ENCODE results near the gene ZNF595.
A peak's percentile ranks its signal among the peaks of the same experiment; 100 is the strongest.
"Not testable (repeated sequence)": the region's sequence is repeated elsewhere in the genome, so short reads cannot be mapped to it uniquely, and the experiment has no call there.

Gene ZNF595

DNA sequence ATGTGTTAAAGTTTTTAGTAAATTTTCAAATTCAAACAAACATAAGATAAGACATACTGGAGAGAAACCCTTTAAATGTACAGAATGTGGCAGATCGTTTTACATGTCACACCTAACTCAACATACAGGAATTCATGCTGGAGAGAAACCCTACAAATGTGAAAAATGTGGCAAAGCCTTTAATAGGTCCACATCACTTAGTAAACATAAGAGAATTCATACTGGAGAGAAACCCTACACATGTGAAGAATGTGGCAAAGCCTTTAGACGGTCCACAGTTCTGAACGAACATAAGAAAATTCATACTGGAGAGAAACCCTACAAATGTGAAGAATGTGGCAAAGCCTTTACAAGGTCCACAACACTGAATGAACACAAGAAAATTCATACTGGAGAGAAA is 32.8 kb downstream of the ZNF595 start:
- no peak for DNase-seq (ENCODE audit: low read depth in 1 of 2, low spot score in 1 of 2)

DNA sequence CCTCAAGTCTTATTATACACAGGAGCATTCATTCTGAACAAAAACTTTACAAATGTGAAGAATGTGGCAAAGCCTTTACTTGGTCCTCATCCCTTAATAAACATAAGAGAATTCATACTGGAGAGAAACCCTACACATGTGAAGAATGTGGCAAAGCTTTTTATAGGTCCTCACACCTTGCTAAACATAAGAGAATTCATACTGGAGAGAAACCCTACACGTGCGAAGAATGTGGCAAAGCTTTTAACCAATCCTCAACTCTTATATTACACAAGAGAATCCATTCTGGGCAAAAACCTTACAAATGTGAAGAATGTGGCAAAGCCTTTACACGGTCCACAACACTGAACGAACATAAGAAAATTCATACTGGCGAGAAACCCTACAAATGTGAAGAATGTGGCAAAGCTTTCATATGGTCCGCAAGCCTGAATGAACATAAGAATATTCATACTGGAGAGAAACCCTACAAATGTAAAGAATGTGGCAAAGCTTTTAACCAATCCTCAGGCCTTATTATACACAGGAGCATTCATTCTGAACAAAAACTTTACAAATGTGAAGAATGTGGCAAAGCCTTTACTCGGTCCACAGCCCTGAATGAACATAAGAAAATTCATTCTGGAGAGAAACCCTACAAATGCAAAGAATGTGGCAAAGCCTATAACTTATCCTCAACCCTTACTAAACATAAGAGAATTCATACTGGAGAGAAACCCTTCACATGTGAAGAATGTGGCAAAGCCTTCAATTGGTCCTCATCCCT is 33.6 kb downstream of the ZNF595 start:
- DNase-seq (ENCODE audit: low read depth in 1 of 2, low spot score in 1 of 2) = not testable (repeated sequence)

DNA sequence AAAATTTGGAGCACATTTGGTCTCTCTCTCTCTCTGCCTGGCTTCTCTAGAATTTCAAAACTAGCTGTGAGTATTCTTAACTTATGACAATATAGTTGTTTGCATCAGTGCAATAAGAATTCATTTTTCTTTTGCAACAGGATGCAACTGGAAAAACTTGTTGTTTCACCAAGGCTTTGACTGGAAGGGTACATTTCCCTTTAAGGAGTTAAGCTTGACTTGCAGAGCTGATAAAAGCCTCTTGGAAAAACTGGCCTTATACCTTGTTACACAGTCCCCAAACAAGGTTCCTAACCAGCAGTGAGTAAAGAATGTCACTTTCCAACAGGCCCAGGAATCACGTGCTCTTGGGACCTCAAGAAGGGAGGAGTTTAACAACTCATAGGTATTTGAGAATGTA is 45.3 kb downstream of the ZNF595 start:
- no peak for DNase-seq (ENCODE audit: low read depth in 1 of 2, low spot score in 1 of 2)

DNA sequence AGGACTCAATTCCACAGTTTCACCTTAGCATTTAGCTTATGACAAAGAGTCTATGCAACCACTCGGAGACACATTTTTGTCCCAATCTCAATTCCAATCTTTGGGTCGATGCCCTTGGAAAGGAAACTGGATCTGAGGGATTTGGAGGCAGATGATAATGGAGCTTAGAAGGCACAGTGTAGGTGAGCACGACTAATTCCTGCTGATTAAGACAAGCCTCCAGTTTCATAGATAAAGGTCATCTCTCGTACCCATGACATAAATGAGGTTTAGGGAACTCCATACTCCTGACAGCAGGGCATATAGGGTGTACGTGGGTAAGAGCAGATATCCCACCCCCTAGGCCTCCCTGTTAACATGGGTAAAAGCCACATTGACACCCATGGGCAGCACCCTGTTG is 46.7 kb downstream of the ZNF595 start:
- DNase-seq (ENCODE audit: low read depth in 1 of 2, low spot score in 1 of 2) = no peak

DNA sequence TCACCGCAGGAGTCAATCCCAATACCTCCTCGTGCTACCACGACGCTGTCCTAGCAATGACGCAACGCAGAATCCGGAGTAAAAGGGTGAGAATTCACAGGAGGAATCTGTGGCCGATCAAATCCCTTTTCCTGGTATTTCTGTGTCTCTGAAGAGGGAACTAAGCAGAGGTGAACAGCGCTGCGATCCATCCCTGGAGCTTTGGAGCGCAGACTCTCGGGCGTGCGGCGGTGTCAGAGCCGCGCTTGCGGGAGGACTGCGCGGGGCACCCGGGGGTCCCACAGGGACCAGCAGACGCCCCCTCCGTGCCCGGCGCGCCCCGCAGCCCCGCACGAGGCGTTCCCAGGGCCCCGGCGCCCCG is 53.9 kb downstream of the ZNF595 start:
- DNase-seq (ENCODE audit: low read depth in 1 of 2, low spot score in 1 of 2) = no peak

DNA sequence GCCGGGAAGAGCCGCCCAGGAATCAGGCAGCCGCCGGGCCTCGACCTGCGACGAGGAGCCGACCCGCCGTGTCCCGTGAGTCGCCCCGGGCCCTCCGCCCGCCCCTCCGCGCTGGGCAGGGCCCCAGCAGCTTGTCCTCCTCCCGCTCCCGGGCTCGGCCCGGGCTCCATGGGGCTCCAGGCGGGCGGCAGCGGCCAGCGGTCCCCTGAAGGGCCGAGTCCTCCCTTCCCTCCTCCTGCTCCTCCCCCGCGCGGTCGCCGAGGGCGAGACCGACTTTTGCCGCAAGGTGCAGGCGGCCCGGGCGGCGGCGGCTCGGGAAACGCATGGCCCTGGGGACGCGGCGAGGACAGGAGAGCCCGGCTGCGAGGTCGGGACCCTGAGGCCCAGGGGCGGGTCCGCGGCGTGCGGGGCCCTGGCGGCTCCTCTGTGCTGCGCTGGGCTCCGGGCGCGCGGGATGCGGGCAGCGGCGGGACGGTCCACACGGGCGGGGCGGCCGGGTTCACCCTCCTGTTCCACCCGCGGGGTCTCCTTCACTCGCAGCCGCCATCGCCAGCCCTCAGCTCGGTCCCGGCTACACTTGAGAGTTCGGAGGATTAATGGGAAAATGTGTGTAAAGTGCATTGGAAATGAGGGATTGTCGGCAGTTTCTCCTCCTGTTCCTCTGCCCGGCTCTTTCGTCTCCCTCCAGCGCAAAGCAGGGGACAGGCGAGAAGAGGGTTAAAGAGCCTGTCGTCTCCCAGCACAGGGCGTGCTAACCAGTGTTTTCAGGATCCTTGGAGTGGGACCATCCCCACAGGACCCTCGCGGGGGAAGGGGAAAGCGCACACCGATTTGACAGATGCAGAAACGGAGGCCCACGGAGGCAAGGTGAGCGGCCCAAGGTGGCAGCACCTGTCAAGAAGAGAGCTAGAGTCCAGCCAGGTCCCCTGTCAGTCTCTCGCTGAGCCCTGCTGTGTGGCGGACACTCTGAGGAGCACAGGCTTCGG is 54.6 kb downstream of the ZNF595 start:
- no peak for DNase-seq (ENCODE audit: low read depth in 1 of 2, low spot score in 1 of 2)

DNA sequence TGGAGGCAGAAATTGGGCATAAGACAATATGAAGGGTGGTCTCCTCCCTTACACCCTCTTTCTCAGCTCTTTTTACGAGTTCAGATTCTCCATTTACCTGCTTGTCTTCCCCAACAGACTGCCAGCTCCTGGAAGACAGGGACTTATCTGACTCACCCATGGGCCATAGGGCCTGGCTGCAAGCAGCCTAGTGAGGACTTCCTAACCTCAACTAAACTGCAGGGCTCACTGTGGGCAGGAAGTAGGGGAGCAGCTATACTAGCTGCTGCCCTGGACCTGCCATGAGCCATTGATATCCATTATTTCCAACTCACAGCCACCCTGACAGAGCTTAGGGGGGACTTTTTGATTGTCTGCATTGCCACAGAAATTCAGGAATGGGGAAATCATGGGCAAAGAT is 59.6 kb downstream of the ZNF595 start:
- DNase-seq (ENCODE audit: low read depth in 1 of 2, low spot score in 1 of 2) = no peak

DNA sequence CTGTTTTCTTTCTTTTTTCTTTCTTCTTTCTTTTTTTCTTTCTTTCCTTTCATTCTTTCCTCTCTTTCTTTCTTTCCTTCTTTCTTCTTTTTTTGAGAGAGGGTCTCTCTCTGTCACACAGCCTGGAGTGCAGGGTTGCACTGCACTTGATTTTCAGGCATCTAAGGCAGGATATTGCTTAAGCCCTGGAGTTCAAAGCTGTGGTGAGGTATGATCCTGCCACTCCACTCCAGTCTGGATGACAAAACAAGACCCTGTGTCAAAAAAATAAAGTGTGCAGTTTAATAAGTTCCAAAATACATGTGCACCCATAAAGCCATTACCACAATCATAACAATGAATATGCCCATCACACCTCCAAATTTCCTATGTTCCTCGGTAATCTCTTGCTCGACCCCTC is 60.6 kb downstream of the ZNF595 start:
- DNase-seq (ENCODE audit: low read depth in 1 of 2, low spot score in 1 of 2) = no peak

DNA sequence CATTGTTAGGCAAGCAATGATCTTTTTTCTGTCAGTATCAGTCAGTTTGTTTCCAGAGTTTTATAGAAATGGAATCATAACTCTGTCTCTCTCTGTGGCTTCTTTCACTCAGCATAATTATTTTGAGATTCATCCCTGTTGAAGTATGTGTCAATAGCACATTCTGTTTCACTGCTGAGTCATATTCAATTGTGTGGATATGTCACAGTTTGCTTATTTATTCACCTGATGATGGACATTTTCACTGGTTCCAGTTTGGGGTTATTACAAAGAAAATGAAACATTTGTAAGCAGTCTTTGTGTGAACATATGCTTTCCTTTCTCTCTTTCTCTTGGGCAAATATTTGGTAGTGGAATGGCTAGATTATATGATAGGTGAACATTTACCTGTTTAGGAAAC is 61.0 kb downstream of the ZNF595 start:
- DNase-seq (ENCODE audit: low read depth in 1 of 2, low spot score in 1 of 2) = no peak

DNA sequence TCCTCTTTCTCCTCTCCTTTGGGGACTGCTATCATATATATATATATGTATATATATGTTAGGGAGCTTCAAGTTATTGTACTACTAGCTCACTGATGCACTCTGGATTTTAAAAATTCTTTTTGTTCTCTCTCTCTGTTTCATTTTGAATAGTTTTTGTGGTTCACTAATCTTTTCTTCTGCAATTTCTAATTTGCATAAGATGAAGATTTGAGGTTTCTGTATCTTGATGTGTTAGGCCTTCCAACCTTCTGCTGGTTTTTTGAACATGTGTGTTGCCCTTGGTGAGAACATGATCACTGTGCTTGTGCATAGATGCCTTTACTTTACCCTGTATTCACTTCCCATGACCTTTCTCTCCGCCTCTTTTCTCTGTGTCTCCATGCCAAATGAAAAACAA is 63.4 kb downstream of the ZNF595 start:
- DNase-seq (ENCODE audit: low read depth in 1 of 2, low spot score in 1 of 2) = no peak

DNA sequence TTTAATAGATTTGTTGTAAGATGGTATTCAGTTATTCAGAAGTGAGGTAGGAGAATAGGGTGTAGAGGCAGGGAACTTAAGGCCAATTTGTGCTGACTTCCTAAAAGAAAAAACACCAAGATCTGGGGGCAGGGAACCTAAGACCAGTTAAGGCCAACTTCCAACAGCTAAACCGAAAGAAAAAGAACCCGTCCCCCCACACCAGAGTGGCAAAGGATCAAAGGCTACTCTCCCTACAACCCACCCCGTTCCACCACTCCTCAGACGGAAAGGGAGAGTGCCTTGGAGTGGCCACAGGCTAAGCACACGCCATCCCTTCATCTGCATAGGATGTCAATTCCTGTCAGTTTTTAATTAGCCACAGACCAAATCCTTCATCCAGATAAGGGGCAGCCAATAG is 67.5 kb downstream of the ZNF595 start:
- DNase-seq (ENCODE audit: low read depth in 1 of 2, low spot score in 1 of 2) = no peak

DNA sequence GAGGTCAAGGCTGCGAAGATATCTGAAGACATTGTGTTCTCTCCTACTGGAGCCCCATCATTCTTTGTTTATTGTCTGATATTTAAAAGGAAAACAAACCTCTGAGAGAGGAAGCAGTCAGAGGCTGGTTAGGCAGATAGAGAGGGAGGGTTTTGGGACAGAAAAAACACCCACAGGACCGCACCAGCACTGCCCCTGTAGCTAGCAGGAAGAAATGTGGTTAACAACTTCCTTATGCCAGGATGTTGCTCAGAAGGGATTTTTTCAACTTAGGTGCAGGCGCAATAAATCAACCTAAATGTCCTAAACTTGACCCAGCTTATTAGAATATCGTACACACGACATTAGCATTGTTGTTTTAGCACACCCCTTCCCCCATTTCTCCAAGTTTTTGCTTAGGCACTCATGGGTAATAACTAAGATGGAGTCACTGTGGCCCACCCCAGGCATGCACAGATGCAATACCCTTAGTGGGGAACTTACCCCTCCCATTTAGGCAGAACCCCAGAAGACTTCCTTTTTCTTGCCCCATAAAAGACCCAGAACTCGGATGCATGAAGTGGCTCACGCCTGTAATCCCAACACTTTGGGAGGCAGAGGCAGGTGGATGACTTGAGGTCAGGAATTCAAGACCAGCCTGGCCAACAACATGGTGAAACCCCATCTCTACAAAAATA is 68.4 kb downstream of the ZNF595 start:
- DNase-seq (ENCODE audit: low read depth in 1 of 2, low spot score in 1 of 2) = no peak

DNA sequence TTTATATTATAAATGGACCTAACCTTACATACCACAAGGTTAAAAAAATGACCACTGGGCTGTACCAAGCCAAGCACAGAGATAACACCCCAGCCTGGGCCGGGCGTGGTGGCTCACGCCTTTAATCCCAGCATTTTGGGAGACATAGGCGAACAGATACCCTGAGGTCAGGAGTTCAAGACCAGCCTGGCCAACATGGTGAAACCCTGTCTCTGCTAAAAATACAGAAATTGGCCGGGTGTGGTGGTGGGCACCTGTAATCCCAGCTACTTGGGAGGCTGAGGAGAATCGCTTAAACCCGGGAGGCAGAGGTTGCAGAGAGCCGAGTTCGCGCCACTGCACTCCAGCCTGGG is 70.8 kb downstream of the ZNF595 start:
- DNase-seq (ENCODE audit: low read depth in 1 of 2, low spot score in 1 of 2) = not testable (repeated sequence)

DNA sequence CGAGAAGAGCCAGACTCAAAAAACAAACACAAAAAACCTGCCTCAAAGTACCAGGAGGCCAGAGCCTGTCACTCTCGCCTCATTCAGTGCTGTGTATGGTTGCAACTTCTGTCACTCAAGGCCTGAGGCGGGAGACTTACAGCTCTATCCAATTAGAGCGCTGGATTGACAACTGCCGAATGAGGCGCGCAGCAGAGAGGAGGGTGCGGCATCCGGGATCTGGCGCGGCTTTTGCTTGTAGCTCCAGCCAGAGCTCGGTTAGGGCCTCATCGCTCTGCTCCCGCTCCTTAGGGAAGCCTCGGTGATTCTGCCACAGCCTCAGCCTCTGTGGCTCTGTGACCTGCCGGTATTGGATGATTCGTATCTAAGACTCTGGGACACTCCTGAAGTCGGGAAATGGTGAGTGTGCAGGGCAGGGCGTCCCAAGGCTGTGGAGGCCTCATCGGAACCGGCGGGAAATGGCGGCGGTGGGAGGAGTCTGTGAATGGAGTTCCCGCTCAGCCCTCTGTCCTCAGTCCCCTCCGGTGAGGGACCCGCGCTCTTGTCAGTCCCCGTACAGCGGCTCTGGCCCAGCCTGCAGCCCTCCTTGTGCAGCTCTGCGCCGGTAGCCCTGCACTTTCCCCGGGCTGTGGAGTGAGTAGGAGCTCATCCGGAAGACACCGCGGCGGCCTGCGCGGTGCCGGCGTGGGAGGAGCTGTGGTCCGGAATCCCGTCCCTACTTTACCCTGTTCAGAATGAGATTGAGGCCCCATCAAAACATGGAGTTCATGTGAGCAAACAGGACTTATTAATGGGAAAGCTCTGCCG is 71.4 kb downstream of the ZNF595 start, which contains the start of gene ZNF718:
Gene ZNF718 (plus strand): TSS at position 227 of the 807 bp plus-strand sequence. CDS start 170 bp downstream, at position 397.
- peak; percentile 66 to 76 for DNase-seq (ENCODE audit: low read depth in 1 of 2, low spot score in 1 of 2)

DNA sequence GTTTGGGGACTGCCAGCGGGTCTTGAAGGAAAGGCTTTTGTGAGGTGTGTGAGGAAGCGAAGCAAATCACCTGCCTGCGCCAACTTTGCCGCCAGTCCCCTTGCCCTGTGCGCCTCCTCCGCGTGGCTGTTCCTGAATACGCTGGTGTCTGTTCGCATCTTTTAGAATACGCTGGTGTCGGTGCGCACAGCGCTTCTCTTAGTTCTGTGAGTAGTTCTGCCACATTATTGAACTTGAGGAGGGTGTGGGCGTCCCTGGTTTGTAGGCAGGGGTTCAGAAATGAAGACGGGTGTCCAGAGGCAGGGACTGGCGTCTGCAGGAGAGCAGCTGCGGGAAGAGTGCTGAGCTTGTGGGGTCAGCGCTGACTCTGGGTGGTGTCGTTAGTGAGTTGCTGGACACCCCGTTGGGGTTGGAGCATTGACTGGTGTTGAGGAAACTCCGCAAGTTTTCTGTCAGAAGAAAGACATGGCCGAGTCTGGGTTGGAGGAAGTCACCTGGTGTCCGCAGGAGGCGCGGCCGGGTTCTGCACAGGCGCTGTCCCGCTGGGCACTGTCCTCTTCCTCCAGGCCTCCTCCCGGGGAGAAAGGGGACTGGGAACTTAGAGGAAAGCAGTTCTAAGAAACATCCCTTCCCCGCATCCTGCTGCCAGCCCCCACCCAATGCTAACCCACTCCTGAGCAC is 72.1 kb downstream of the ZNF595 start:
- DNase-seq (ENCODE audit: low read depth in 1 of 2, low spot score in 1 of 2) = peak; percentile 8 to 22

DNA sequence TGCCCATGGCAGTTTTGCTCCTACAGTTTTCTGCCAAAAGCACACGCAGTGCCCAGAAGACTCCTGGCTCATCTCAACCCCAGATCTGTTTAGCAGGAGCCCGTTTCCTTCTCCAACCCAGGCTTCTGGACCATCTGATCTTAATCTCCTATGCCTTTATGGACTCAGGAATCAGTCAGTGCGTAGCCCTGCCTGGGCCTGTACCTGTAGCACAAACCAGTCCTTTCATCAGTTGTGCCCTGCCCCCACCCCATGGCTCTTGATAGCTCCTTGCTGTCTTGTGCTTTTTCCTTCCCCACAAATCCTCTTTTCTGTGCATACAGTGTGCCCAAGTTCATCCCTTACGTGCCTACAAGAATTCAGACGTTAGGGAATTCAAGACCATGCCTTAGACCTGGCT is 72.7 kb downstream of the ZNF595 start:
- no peak for DNase-seq (ENCODE audit: low read depth in 1 of 2, low spot score in 1 of 2)

DNA sequence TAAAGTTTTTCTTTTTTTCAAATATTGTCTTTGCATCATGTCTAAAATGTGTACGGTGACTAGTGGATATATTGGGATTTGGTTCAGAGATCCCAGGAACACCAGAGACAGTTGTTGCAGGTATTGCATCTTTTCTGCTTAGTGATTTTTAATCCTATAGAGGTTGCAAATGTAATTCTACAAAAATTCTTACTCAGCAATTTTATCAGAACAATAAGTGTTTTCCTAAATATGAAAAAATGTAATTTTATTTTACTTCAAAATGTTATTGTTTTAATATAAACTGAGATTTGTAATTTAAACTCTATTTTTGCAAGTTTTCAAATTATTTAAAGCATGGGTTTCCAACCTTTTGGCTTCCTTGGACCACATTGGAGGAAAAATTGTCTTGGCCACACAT is 79.4 kb downstream of the ZNF595 start:
- no peak for DNase-seq (ENCODE audit: low read depth in 1 of 2, low spot score in 1 of 2)

Measured in stimulated activated CD4-positive, alpha-beta T cell treated with anti-CD3 and anti-CD28 coated beads, Interleukin-15, amount 100 ng/mL, for 1 hour (primary cell).